ENCODE results near the gene SLC7A6.

The SLC7A6 gene

GRCh38 chr16:68230176-68230571 is 34.2 kb upstream of the SLC7A6 start:
- no peaks in the 10 kb centered on the region for H3K27me3 ChIP-seq (ENCODE audit: insufficient read depth, low read length)
- no peaks in the 10 kb centered on the region for H3K4me1 ChIP-seq (ENCODE audit: insufficient read depth, low read length)
- H3K4me3 ChIP-seq (ENCODE audit: low read length), result no peak overlapping the region
- no peak overlapping the region for H2AFZ ChIP-seq (ENCODE audit: low read depth, low read length)
- H3K36me3 ChIP-seq (ENCODE audit: insufficient read depth, low read length), result peaks cover 10% of the 10 kb centered on the region
- H3K9me3 ChIP-seq (ENCODE audit: low read length), result no peaks in the 10 kb centered on the region

GRCh38 chr16:68230956-68231355 is 33.4 kb upstream of the SLC7A6 start:
- no peaks in the 10 kb centered on the region for H3K4me1 ChIP-seq (ENCODE audit: insufficient read depth, low read length)
- H2AFZ ChIP-seq (ENCODE audit: low read depth, low read length), result no peak overlapping the region
- no peaks in the 10 kb centered on the region for H3K27me3 ChIP-seq (ENCODE audit: insufficient read depth, low read length)
- no peak overlapping the region for H3K4me3 ChIP-seq (ENCODE audit: low read length)
- H3K9me3 ChIP-seq (ENCODE audit: low read length), result peaks cover 3% of the 10 kb centered on the region
- peaks cover 10% of the 10 kb centered on the region for H3K36me3 ChIP-seq (ENCODE audit: insufficient read depth, low read length)

- Histone ChIP-seq H3K9me3 (ENCODE audit: low read length) (peaks cover 7% of the 10 kb centered on the region), H3K36me3 (ENCODE audit: insufficient read depth, low read length) (peaks cover 5% of the 10 kb centered on the region), H2AFZ (ENCODE audit: low read depth, low read length) (no peak overlapping the region), H3K4me1 (ENCODE audit: insufficient read depth, low read length) (peaks cover under 1% of the 10 kb centered on the region), H3K27me3 (ENCODE audit: insufficient read depth, low read length) (no peaks in the 10 kb centered on the region), H3K4me3 (ENCODE audit: low read length) (no peak overlapping the region)
Measured at GRCh38 chr16:68231384-68232136, 32.8 kb upstream of the SLC7A6 start.

GRCh38 chr16:68232335-68232734 is 32.0 kb upstream of the SLC7A6 start:
- peaks cover 2% of the 10 kb centered on the region for H3K36me3 ChIP-seq (ENCODE audit: insufficient read depth, low read length)
- peaks cover 8% of the 10 kb centered on the region for H3K4me1 ChIP-seq (ENCODE audit: insufficient read depth, low read length)
- no peak overlapping the region for H2AFZ ChIP-seq (ENCODE audit: low read depth, low read length)
- H3K9me3 ChIP-seq (ENCODE audit: low read length), result peaks cover 10% of the 10 kb centered on the region
- H3K4me3 ChIP-seq (ENCODE audit: low read length), result no peak overlapping the region
- no peaks in the 10 kb centered on the region for H3K27me3 ChIP-seq (ENCODE audit: insufficient read depth, low read length)

GRCh38 chr16:68233085-68233834 is 31.1 kb upstream of the SLC7A6 start:
- H3K36me3 ChIP-seq (ENCODE audit: insufficient read depth, low read length), result no peaks in the 10 kb centered on the region
- H2AFZ ChIP-seq (ENCODE audit: low read depth, low read length), result no peak overlapping the region
- peaks cover 13% of the 10 kb centered on the region for H3K9me3 ChIP-seq (ENCODE audit: low read length)
- H3K4me3 ChIP-seq (ENCODE audit: low read length), result no peak overlapping the region
- peaks cover 8% of the 10 kb centered on the region for H3K4me1 ChIP-seq (ENCODE audit: insufficient read depth, low read length)
- H3K27me3 ChIP-seq (ENCODE audit: insufficient read depth, low read length), result no peaks in the 10 kb centered on the region

- no peaks in the 10 kb centered on the region for H3K27me3 ChIP-seq (ENCODE audit: insufficient read depth, low read length)
- no peaks in the 10 kb centered on the region for H3K36me3 ChIP-seq (ENCODE audit: insufficient read depth, low read length)
- H3K9me3 ChIP-seq (ENCODE audit: low read length), result peaks cover 13% of the 10 kb centered on the region
- peaks cover 8% of the 10 kb centered on the region for H3K4me1 ChIP-seq (ENCODE audit: insufficient read depth, low read length)
- no peak overlapping the region for H2AFZ ChIP-seq (ENCODE audit: low read depth, low read length)
- H3K4me3 ChIP-seq (ENCODE audit: low read length), result no peak overlapping the region
Measured at GRCh38 chr16:68233835-68234187, 30.5 kb upstream of the SLC7A6 start.

GRCh38 chr16:68234188-68235107 is 29.9 kb upstream of the SLC7A6 start:
- Histone ChIP-seq H3K4me3 (ENCODE audit: low read length) (no peak overlapping the region), H3K4me1 (ENCODE audit: insufficient read depth, low read length) (peaks cover 8% of the 10 kb centered on the region), H3K36me3 (ENCODE audit: insufficient read depth, low read length) (no peaks in the 10 kb centered on the region), H3K9me3 (ENCODE audit: low read length) (peaks cover 13% of the 10 kb centered on the region), H2AFZ (ENCODE audit: low read depth, low read length) (no peak overlapping the region), H3K27me3 (ENCODE audit: insufficient read depth, low read length) (no peaks in the 10 kb centered on the region)

- Histone ChIP-seq H3K27me3 (ENCODE audit: insufficient read depth, low read length) (no peaks in the 10 kb centered on the region), H2AFZ (ENCODE audit: low read depth, low read length) (no peak overlapping the region), H3K4me3 (ENCODE audit: low read length) (no peak overlapping the region), H3K36me3 (ENCODE audit: insufficient read depth, low read length) (no peaks in the 10 kb centered on the region), H3K4me1 (ENCODE audit: insufficient read depth, low read length) (peaks cover 8% of the 10 kb centered on the region), H3K9me3 (ENCODE audit: low read length) (peaks cover 17% of the 10 kb centered on the region)
Measured at GRCh38 chr16:68235108-68235886, 29.0 kb upstream of the SLC7A6 start.

GRCh38 chr16:68235887-68236136 is 28.5 kb upstream of the SLC7A6 start, which contains the start of gene ESRP2:
ESRP2 (minus strand) TSS chr16:68236127; CDS start chr16:68236045, 82 bp downstream.
- H3K4me1 ChIP-seq (ENCODE audit: insufficient read depth, low read length), result peaks cover 8% of the 10 kb centered on the region
- H3K4me3 ChIP-seq (ENCODE audit: low read length), result peak within 1 kb of the TSS; percentile 32
- H3K27me3 ChIP-seq (ENCODE audit: insufficient read depth, low read length), result no peaks in the 10 kb centered on the region
- H3K36me3 ChIP-seq (ENCODE audit: insufficient read depth, low read length), result no peaks in the 10 kb centered on the region
- H3K9me3 ChIP-seq (ENCODE audit: low read length), result peaks cover 17% of the 10 kb centered on the region
- peak within 1 kb of the TSS; percentile 65 for H2AFZ ChIP-seq (ENCODE audit: low read depth, low read length)

- no peak overlapping the region for H2AFZ ChIP-seq (ENCODE audit: low read depth, low read length)
- H3K4me1 ChIP-seq (ENCODE audit: insufficient read depth, low read length), result peaks cover 8% of the 10 kb centered on the region
- H3K9me3 ChIP-seq (ENCODE audit: low read length), result peaks cover 17% of the 10 kb centered on the region
- no peak overlapping the region for H3K4me3 ChIP-seq (ENCODE audit: low read length)
- H3K27me3 ChIP-seq (ENCODE audit: insufficient read depth, low read length), result no peaks in the 10 kb centered on the region
- H3K36me3 ChIP-seq (ENCODE audit: insufficient read depth, low read length), result no peaks in the 10 kb centered on the region
Measured at GRCh38 chr16:68236137-68236825, 28.0 kb upstream of the SLC7A6 start.

- H3K27me3 ChIP-seq (ENCODE audit: insufficient read depth, low read length), result no peaks in the 10 kb centered on the region
- H3K36me3 ChIP-seq (ENCODE audit: insufficient read depth, low read length), result no peaks in the 10 kb centered on the region
- peak overlapping the region; percentile 65 for H2AFZ ChIP-seq (ENCODE audit: low read depth, low read length)
- peaks cover 17% of the 10 kb centered on the region for H3K9me3 ChIP-seq (ENCODE audit: low read length)
- peak overlapping the region; percentile 32 for H3K4me3 ChIP-seq (ENCODE audit: low read length)
- peaks cover 8% of the 10 kb centered on the region for H3K4me1 ChIP-seq (ENCODE audit: insufficient read depth, low read length)
Measured at GRCh38 chr16:68236826-68237242, 27.5 kb upstream of the SLC7A6 start.

All from neuron (in vitro differentiated cells).